Measurements from ENCODE around the gene PPM1H. TPM values are rescaled to one million over a fixed set of nuclear protein-coding genes. Genes with fewer than 3 reads are reported as not detected.
A peak's percentile ranks its signal among the peaks of the same experiment; 100 is the strongest.

Gene PPM1H
- total RNA-seq, 2 donors from 2014 or later = 1.3 to 2.8 TPM

- no peak for DNase-seq (ENCODE audit: low spot score)
- intact Hi-C loops (cut with DNase I) = no loop called here
Observed at GRCh38 chr12:62654326-62655241, 280.4 kb downstream of the PPM1H start.

- intact Hi-C loops (cut with DNase I) = no loop called here
- no peak for DNase-seq (ENCODE audit: low spot score)
Observed at GRCh38 chr12:62653740-62654139, 281.2 kb downstream of the PPM1H start.

- DNase-seq (ENCODE audit: low spot score) = no peak
- intact Hi-C loops (cut with DNase I) = no loop called here
Observed at GRCh38 chr12:62653304-62653703, 281.6 kb downstream of the PPM1H start.

GRCh38 chr12:62651138-62651537 is 283.8 kb downstream of the PPM1H start:
- intact Hi-C loops (cut with DNase I) = no loop called here
- DNase-seq (ENCODE audit: low spot score) = no peak

- intact Hi-C loops (cut with DNase I) = loop anchor here in 1 of 2 donors (1.0 kb wide), 1 partner anchor 25 kb away; no protein-coding TSS in a partner anchor
Observed at GRCh38 chr12:62649412-62650138, 285.4 kb downstream of the PPM1H start.

GRCh38 chr12:62647586-62647985 is 287.4 kb downstream of the PPM1H start:
- no peak for DNase-seq (ENCODE audit: low spot score)
- intact Hi-C loops (cut with DNase I) = no loop called here

More at GRCh38 chr12:62649412-62650138, 285.4 kb downstream of the PPM1H start:
- no peak for DNase-seq (ENCODE audit: low spot score)

GRCh38 chr12:62646566-62646965 is 288.4 kb downstream of the PPM1H start:
- DNase-seq (ENCODE audit: low spot score) = no peak
- intact Hi-C loops (cut with DNase I) = no loop called here

- no peak for DNase-seq (ENCODE audit: low spot score)
- intact Hi-C loops (cut with DNase I) = no loop called here
Observed at GRCh38 chr12:62643486-62643885, 291.5 kb downstream of the PPM1H start.

- intact Hi-C loops (cut with DNase I) = no loop called here
- DNase-seq (ENCODE audit: low spot score) = no peak
Observed at GRCh38 chr12:62642486-62642885, 292.5 kb downstream of the PPM1H start.

- intact Hi-C loops (cut with DNase I) = no loop called here
- DNase-seq (ENCODE audit: low spot score) = no peak
Observed at GRCh38 chr12:62640910-62641448, 294.0 kb downstream of the PPM1H start.

- intact Hi-C loops (cut with DNase I) = no loop called here
- DNase-seq (ENCODE audit: low spot score) = no peak
Observed at GRCh38 chr12:62637679-62638078, 297.3 kb downstream of the PPM1H start.

GRCh38 chr12:62635649-62636048 is 299.3 kb downstream of the PPM1H start:
- intact Hi-C loops (cut with DNase I) = no loop called here
- no peak for DNase-seq (ENCODE audit: low spot score)

- no peak for DNase-seq (ENCODE audit: low spot score)
- intact Hi-C loops (cut with DNase I) = no loop called here
Observed at GRCh38 chr12:62632411-62632918, 302.5 kb downstream of the PPM1H start.

GRCh38 chr12:62631471-62632410 is 303.2 kb downstream of the PPM1H start:
- intact Hi-C loops (cut with DNase I) = no loop called here
- peak; percentile 88 for DNase-seq (ENCODE audit: low spot score)

- intact Hi-C loops (cut with DNase I) = no loop called here
- DNase-seq (ENCODE audit: low spot score) = no peak
Observed at GRCh38 chr12:62629971-62630739, 304.8 kb downstream of the PPM1H start.

- intact Hi-C loops (cut with DNase I) = no loop called here
- no peak for DNase-seq (ENCODE audit: low spot score)
Observed at GRCh38 chr12:62629413-62629812, 305.5 kb downstream of the PPM1H start.

GRCh38 chr12:62627181-62627580 is 307.8 kb downstream of the PPM1H start:
- no peak for DNase-seq (ENCODE audit: low spot score)
- intact Hi-C loops (cut with DNase I) = no loop called here

GRCh38 chr12:62625228-62625627 is 309.7 kb downstream of the PPM1H start:
- no peak for DNase-seq (ENCODE audit: low spot score)
- intact Hi-C loops (cut with DNase I) = no loop called here

Data from posterior vena cava (tissue), 2 donors.